Activated gamma-delta T cell treated with anti-CD3 and anti-CD28 coated beads, Interleukin-2, amount 50 U/mL, for 16 hours (primary cell): Measurements from ENCODE around the gene SLC16A10.
"Not testable (repeated sequence)": the region's sequence is repeated elsewhere in the genome, so short reads cannot be mapped to it uniquely, and the experiment has no call there.

ENCODE experiments used
- DNase-seq: peaks from one replicate; pipeline ENCODE4 v3.0.0-alpha.2; 2020; ENCODE audit warnings: low read depth

The SLC16A10 gene

GRCh38 chr6:111185954-111186353 is 98.7 kb downstream of the SLC16A10 start:
- DNase-seq = no peak

GRCh38 chr6:111187874-111188273 is 100.6 kb downstream of the SLC16A10 start:
- DNase-seq = no peak

- not testable (repeated sequence) for DNase-seq
These were observed 102.4 kb downstream of the SLC16A10 start for GRCh38 chr6:111189666-111190210.

DNA sequence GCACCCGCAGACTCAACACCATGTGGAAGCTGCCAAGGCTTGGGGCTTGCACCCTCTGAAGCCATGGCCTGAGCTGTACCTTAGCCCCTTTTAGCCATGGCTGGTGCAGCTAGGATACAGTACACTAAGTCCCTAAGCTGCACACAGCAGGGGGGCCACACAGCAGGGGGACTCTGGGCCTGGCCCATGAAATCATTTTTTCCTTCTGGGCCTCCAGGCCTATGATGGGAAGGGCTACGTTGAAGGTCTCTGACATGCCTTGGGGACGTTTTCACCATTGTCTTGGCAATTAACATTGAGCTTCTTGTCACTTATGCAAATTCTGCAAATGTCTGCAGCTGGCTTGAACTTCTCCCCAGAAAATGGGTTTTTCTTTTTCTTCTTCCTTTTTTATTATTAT is 103.3 kb downstream of the SLC16A10 start:
- DNase-seq = no peak

DNA sequence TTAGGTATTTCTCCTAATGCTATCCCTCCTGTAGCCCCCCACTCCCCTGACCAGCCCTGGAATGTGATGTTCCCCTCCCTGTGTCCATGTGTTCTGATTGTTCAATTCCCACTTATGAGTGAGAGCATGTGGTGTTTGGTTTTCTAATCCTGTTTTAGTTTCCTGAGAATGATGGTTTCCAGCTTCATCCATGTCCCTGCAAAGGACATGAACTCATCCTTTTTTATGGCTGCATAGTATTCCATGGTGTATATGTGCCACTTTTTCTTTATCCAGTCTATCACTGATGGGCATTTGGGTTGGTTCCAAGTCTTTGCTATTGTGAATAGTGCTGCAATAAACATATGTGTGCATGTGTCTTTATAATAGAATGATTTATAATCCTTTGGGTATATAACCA is 103.8 kb downstream of the SLC16A10 start:
- DNase-seq = not testable (repeated sequence)

DNA sequence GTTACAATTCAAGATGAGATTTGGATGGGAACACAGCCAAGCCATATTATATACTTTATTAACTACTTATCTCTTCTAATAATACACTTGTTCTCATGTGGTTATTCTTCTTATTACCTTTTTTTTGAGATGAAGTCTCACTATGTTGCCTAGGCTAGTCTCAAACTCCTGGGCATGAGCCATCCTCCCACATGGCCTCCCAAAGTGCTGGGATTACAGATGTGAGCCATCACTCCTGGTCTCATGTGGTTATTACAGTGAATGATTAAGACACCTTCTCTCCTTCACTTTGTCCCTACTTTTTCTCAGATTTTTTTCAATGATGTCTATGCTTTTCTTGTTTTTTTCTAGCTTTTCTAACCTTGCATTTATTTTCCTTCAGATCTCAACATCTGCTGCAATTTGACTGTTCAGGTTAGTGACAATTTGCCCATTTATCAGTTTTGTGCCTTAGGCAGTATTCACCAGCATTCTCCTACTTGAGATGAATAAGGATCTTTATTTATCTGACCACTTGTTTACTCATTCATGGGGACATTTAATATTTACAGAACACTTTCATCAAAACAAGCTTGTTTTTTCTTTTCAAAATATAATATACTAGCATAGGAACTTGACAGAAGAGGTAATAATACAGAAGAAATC is 105.7 kb downstream of the SLC16A10 start:
- no peak for DNase-seq

- no peak for DNase-seq
These were observed 108.4 kb downstream of the SLC16A10 start for GRCh38 chr6:111195656-111196055.

- no peak for DNase-seq
These were observed 111.5 kb downstream of the SLC16A10 start for GRCh38 chr6:111198841-111199240.

GRCh38 chr6:111199935-111200334 is 112.6 kb downstream of the SLC16A10 start:
- no peak for DNase-seq

DNA sequence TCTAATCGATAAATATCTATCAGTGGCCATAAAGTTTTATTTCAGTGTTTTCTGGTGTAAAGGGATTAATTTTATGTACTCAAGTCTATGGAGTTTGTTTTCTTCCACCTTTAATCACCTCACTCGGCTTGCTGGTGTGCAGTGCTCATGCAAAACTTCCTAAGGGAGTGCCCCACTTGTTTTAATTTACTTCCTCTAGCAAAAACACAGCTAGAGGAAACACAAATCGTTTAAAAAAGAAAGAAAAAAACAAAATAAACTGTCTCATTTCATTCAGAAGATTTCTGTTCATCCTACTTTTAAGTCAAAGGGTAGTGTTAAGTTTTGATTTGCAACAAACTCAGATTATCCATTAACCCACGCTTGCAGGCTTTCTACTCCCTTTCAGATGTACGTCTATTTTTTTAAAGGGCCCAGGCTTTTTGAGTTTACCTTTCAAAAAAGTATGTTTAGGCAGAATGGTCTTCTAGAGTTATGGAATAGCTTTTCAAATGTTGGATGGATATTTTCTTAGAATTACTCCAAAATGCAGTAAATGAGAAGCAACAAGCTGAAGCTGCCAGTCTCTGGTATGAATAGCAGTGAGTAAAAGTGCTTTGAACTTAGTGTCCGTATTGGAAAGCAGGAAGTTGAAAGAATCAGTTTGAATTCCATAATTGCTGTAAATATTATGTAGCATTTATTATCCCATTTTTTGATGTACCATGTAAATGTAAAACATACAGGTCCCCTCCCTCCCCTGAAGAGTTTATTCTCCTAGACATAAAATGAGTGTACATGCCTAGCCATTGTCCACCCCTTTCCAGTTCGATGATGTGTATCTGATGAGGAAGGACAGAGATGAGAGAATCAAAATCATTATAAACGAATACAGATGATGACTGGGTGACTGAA is 113.3 kb downstream of the SLC16A10 start:
- no peak for DNase-seq

DNA sequence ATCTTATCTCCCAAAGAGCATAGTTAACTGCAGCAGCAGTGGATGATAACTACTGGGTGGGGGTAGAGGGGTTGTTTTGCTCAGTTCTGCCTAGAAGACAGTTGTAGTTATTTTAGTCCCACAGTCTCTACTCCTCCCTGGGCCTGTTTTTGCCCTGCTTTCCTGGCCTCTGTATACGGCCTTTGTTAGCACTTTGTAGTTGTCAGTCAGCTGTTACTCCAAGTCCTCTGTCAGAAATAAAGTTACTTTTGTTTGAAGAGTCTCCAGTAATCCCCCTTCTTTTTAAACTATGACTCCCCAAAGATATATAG is 113.9 kb downstream of the SLC16A10 start:
- no peak for DNase-seq

GRCh38 chr6:111201764-111202163 is 114.5 kb downstream of the SLC16A10 start:
- DNase-seq = no peak

DNA sequence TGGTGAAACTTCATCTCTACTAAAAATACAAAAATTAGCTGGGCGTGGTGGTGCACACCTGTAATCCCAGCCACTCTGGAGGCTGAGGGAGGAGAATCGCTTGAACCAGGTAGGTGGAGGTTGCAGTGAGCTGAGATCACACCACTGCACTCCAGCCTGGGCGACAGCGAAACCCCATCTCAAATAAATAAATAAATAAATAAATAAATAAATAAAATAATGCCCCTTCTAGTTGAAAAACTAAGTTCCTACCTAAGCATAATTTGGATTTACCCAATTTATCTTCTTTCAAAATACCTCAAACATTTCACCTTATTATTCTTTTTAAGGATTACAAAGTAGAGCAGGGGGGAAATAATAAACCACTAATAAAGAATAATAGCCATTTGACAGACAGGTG is 116.2 kb downstream of the SLC16A10 start:
- not testable (repeated sequence) for DNase-seq

DNA sequence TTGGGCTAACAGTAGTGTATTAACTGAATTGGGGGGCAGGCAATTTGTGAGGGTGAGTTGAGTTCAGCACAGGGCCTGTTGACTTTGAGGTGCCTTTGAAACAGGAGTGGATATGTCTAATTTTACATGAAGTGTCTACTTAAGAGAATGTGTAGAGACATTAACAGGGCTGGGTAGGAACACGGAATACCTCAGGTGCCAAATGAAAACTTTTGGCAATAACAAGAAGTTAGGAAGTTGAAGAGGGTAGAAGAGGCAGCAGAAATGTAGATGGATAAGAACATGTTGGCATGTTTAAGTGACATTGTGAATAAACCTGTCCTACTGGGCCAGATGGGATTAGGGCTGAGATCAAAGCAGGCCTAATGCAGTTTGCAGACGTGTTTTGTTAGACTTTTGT is 117.0 kb downstream of the SLC16A10 start:
- no peak for DNase-seq

DNA sequence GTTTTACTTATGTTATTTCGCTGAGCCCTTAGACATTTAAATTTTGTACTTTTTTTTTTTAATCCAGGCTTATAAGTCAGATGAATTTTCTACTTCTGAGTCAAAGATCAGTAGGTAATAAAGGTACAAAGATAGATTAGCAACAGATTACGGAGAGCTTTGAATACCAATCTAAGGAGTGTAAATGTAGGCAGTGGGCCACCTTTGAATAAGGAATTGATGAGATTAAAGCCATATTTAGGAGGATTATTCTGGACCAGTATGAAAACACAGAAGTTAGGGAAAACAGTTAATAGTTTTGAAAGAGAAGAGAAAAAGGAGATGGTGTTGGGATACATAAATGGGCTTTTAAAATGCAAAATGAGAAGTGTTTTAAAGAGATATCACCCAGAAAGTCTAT is 117.6 kb downstream of the SLC16A10 start:
- DNase-seq = no peak

DNA sequence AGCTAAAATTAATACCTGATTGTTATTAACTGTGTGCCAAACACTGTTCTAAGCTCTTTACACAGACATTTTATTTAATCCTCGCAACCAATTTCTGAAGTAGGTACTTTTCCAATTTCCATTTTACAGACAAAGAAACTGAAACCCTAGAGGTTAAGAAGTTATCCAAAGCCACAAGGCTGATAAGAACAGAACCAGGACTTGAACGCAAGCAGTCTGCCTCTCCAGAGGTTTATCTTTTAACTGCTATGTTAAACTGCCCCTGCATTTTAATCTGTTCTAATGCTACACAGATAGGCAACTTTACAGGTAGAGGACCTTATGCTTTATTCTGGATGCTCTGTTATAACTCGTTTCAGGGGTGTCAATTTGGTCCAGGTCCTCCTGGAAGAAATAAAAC is 118.2 kb downstream of the SLC16A10 start:
- no peak for DNase-seq

GRCh38 chr6:111207141-111207858 is 120.0 kb downstream of the SLC16A10 start:
- no peak for DNase-seq

DNA sequence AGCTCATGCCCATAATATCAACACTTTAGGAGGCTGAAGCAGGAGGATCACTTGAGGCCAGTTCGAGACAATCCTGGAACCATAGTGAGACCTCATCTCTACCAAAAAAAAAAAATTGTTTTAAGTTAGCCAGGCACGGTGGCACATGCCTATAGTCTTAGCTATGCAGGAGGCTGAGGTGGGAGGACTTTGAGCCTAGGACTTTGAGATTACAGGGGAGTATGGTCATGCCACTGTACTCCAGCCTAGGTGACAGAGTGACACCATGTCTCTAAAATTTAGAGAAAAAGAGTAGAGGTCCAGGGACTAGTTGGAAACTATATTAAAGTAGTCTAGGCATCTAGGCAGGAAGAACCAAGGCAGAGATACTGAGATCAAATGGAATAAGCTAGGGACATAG is 121.6 kb downstream of the SLC16A10 start:
- DNase-seq = no peak

GRCh38 chr6:111210194-111210728 is 123.0 kb downstream of the SLC16A10 start:
- DNase-seq = no peak

DNA sequence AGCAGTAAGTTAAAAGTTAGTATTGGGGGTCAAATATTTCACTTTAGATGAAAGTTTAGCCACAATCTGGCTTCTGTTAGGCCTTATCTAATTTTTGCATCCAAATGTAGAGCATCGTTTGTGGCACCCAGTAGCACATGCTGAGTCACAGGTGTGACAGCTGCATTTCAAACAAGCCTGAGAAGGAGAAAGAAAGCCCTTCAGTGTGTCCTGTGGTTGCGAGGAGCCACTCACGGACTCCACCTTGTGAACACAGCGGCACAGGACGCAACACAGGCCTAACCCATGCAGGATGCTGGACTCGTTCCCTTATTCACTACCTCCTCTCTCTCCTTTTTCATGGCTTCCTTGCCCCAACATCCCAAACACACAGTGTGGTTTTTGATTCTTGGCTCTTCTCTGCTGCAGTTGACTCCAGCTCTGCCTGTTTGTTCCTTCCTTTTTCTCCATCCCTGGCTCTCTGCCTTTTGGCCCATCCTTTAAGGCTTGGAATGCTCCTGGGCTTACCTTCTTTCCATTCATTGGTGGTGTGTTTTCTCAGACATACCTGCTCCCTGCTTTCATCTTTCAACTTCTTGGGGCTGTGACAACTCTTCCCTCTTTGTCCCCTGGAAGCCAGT is 124.2 kb downstream of the SLC16A10 start:
- DNase-seq = no peak

GRCh38 chr6:111212625-111213024 is 125.3 kb downstream of the SLC16A10 start:
- no peak for DNase-seq

DNA sequence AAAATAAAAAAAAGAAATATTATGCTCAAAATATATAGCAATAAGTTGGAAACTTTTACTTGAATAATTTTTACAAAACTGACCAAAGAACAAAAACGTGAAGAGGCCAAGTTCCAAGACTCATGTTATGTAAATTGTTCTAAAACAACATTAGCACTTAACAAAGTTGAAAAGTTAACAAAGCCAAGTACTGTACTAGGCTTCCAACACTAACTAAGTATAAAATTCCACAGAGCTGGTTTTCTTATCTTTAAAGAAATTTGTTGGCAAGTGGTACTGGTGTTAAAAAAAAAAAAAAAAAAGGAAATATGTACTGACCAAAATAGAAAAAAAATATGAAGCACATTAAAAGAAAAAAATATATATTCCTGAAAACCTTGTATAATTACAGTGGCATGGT is 127.8 kb downstream of the SLC16A10 start:
- no peak for DNase-seq
